ENCODE measurements around the gene MBLAC2. TPM values are rescaled to one million over a fixed set of nuclear protein-coding genes. Genes with fewer than 3 reads are reported as not detected.
A peak's percentile ranks its signal among the peaks of the same experiment; 100 is the strongest.

The MBLAC2 gene
- polyA plus RNA-seq, 6 donors from 2014 or later = 3.0 to 6.2 (median 3.8) TPM

DNA sequence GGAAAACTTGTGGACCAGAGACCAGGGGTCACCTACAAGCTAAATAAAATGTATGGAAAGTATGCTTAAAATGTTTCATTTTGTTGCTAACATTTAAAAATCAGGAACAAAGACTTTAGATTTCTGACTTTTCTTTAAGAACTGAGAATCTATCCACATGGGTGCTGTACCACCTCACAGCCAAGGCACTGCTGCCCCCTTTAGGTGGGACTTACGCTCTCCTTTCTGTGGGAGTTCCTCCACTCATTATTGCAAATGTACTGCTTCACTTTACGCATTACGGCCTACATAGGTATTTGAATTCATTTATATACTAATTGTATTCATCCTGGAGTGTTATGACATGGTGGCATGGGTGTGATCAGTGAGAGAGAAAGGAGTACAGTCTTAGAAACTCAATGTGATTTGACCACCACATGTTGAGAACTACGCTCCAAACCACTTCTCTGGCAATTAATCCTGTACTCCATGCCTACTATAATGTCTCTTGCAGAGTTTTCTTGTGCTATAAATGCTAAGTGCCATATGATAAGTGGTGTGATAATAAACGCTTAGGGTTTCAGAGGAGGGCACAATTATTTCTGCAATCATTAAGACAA is 40.4 kb downstream of the MBLAC2 start:
- peak; percentile 4 for DNase-seq
- H3K9me3 Mint-ChIP-seq = no peaks in the 10 kb centered on the region

GRCh38 chr5:90424245-90424644 is 50.3 kb downstream of the MBLAC2 start:
- no peak for ATAC-seq (ENCODE audit: low read depth in 2 of 2)
- H3K36me3 Mint-ChIP-seq = no peaks in the 10 kb centered on the region
- no peaks in the 10 kb centered on the region for H3K4me1 Mint-ChIP-seq
- no peak for DNase-seq
- peaks cover 0 to 26% (median 8%) of the 10 kb centered on the region in 3 donors for H3K27me3 Mint-ChIP-seq
- H3K27ac Mint-ChIP-seq = no peak overlapping the region
- no peak overlapping the region for H3K4me3 Mint-ChIP-seq
- H3K9me3 Mint-ChIP-seq = no peaks in the 10 kb centered on the region

More for the DNA sequence above, 40.4 kb downstream of the MBLAC2 start:
- no peaks in the 10 kb centered on the region for H3K4me1 Mint-ChIP-seq
- H3K36me3 Mint-ChIP-seq = no peaks in the 10 kb centered on the region
- peaks cover 6 to 31% (median 6%) of the 10 kb centered on the region in 3 donors for H3K27me3 Mint-ChIP-seq
- H3K4me3 Mint-ChIP-seq = no peak overlapping the region
- no peak overlapping the region for H3K27ac Mint-ChIP-seq
- peak; percentile 51 for ATAC-seq (ENCODE audit: low read depth in 2 of 2)

GRCh38 chr5:90421136-90421535 is 53.4 kb downstream of the MBLAC2 start:
- H3K4me1 Mint-ChIP-seq = no peaks in the 10 kb centered on the region
- ATAC-seq (ENCODE audit: low read depth in 2 of 2) = no peak
- peaks cover 5 to 43% (median 23%) of the 10 kb centered on the region in 3 donors for H3K27me3 Mint-ChIP-seq
- peak overlapping the region in 1 of 6 donors; percentile 23 for H3K27ac Mint-ChIP-seq
- H3K9me3 Mint-ChIP-seq = no peaks in the 10 kb centered on the region
- H3K4me3 Mint-ChIP-seq = no peak overlapping the region
- DNase-seq = no peak
- peaks cover 0 to 3% of the 10 kb centered on the region in 2 donors for H3K36me3 Mint-ChIP-seq

DNA sequence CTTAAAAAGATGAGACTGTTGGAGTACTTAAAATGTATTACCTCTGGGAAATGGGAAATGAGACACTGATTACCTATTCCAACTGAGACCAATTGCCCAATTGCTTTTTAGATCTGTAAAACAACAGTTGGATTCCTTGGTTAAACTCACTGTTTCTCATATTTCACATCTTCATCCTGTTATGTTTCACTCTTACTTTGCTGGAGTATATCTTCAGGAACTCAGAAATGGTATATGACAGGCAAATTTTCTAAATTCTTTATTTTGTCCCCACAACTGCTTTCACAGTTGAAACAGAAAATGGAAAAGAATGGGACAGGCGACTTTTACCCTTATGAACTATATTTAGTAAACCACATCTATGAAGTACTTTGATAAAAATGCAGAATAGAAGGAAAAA is 56.4 kb downstream of the MBLAC2 start:
- H3K27me3 Mint-ChIP-seq = peaks cover 9 to 43% (median 23%) of the 10 kb centered on the region in 3 donors
- peaks cover 0 to 3% of the 10 kb centered on the region in 2 donors for H3K36me3 Mint-ChIP-seq
- no peak for ATAC-seq (ENCODE audit: low read depth in 2 of 2)
- no peak overlapping the region for H3K4me3 Mint-ChIP-seq
- H3K4me1 Mint-ChIP-seq = no peaks in the 10 kb centered on the region
- DNase-seq = no peak
- H3K27ac Mint-ChIP-seq = peak overlapping the region in 1 of 6 donors; percentile 12
- no peaks in the 10 kb centered on the region for H3K9me3 Mint-ChIP-seq

GRCh38 chr5:90410178-90410762 is 64.3 kb downstream of the MBLAC2 start:
- Mint-ChIP-seq H3K4me3 (no peak overlapping the region), H3K4me1 (peaks cover 6 to 11% (median 9%) of the 10 kb centered on the region in 3 donors), H3K27me3 (no peaks in the 10 kb centered on the region), H3K36me3 (peaks cover 12 to 13% of the 10 kb centered on the region in 2 donors), H3K9me3 (no peaks in the 10 kb centered on the region), H3K27ac (no peak overlapping the region)
- DNase-seq (no peak), ATAC-seq (ENCODE audit: low read depth in 2 of 2) (no peak)

DNA sequence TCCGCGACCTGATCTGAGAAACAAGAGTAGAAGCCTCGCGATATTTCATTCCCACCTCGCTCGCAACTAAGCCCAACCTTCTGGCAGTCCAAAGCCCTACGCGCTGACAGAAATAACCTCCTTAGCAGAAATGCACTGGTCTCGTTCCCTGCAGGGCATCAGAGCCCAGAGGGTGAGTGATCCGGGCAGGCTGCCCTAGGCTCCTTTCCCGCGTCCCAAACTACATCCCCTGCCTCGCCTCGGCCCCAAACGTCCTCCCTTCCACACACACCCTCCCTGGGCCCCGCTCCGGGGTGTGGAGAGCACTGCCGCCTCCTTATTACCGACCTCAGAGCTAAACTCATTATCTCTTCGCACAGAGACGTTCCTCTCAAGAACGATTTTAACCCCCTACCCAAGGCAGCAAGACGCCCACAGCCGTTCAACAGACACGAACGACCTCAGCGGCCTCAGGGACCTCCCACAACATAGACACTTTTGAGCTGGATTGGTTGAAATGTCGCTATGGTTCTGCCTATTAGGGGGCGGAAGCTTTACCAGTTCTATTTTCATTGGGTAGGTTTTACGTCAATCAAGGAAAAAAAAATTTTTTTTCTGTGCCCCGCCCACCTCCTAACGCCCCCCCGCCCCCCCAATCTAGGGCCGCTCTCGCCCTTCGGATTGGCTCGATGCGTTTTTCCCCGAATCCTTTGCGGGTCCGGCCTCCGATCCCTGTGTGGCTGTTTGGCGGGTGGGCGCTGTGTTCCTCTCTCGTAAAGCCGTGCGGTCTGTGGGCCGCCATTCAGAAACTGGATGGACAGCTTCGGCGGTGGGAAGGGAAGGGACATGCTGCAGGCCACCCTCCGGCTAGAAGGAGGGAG is 65.0 kb downstream of the MBLAC2 start, which contains the start of gene CETN3:
CETN3 (minus strand) TSS at position 439 of the 860 bp plus-strand sequence; CDS start at position 344, 95 bp downstream.
- no peak within 1 kb of the TSS for H3K4me3 Mint-ChIP-seq
- peaks cover 6 to 11% (median 9%) of the 10 kb centered on the region in 3 donors for H3K4me1 Mint-ChIP-seq
- no peak within 1 kb of the TSS for H3K27ac Mint-ChIP-seq
- DNase-seq (peak; percentile 90), ATAC-seq (ENCODE audit: low read depth in 2 of 2) (peak; percentile 88 to 89)
- H3K27me3 Mint-ChIP-seq = no peaks in the 10 kb centered on the region
- H3K9me3 Mint-ChIP-seq = no peaks in the 10 kb centered on the region
- peaks cover 16 to 18% of the 10 kb centered on the region in 2 donors for H3K36me3 Mint-ChIP-seq

- H3K4me1 Mint-ChIP-seq = peaks cover 6 to 11% (median 9%) of the 10 kb centered on the region in 3 donors
- no peaks in the 10 kb centered on the region for H3K9me3 Mint-ChIP-seq
- no peak for DNase-seq
- no peak for ATAC-seq (ENCODE audit: low read depth in 2 of 2)
- H3K36me3 Mint-ChIP-seq = peaks cover 16 to 18% of the 10 kb centered on the region in 2 donors
- H3K27ac Mint-ChIP-seq = no peak overlapping the region
- H3K4me3 Mint-ChIP-seq = peak overlapping the region in 1 of 8 donors; percentile 53
- H3K27me3 Mint-ChIP-seq = no peaks in the 10 kb centered on the region
These were observed 65.8 kb downstream of the MBLAC2 start for GRCh38 chr5:90408571-90409317.

Other genes starting within 250 kb of the MBLAC2 start
- 10 to 100 TPM; 12.8 to 35.7 (median 24.1) TPM for gene CETN3, start 65.0 kb downstream of the MBLAC2 start, polyA plus RNA-seq (ENCODE audit: low read depth in 6 of 6)
- gene POLR3G, start 93 bp upstream of the MBLAC2 start, polyA plus RNA-seq (ENCODE audit: low read depth in 6 of 6) = 1 to 10 TPM in 4 of 6 donors, under 1 TPM in 1, not detected in 1; 0.95 to 4.6 (median 2.6) TPM
- gene LYSMD3, start 54.8 kb upstream of the MBLAC2 start, polyA plus RNA-seq (ENCODE audit: low read depth in 6 of 6) = 10 to 100 TPM in 2 of 6 donors, 1 to 10 TPM in 4; 3.2 to 12.8 (median 9.4) TPM
- under 1 TPM in 1 of 6 donors, not detected in 5; 0.62 TPM for gene ADGRV1, start 84.0 kb upstream of the MBLAC2 start, polyA plus RNA-seq (ENCODE audit: low read depth in 6 of 6)

Measured in naive B cell (primary cell).